Upper lobe of right lung (tissue), 1 donor: ENCODE measurements around the gene ABCD3. TPM values are rescaled to one million over a fixed set of nuclear protein-coding genes. Genes with fewer than 3 reads are reported as not detected.

Experiments used
- ATAC-seq: fragments of 200-7000 bp; cut with Tn5 transposase; one replicate; pipeline ENCODE4 v1.9.1; 2020; ENCODE audit warnings: mild to moderate bottlenecking, moderate library complexity
- DNase-seq: peaks from one replicate; pipeline ENCODE4 v3.0.0-alpha.2; 2020
- H3K27ac ChIP-seq: fragments of 200-600 bp; one replicate; pipeline ENCODE4 v1.8.0; 2022
- H3K27me3 ChIP-seq: fragments of 200-600 bp; one replicate; pipeline ENCODE4 v1.8.0; 2022; ENCODE audit warnings: mild to moderate bottlenecking
- H3K36me3 ChIP-seq: fragments of 200-600 bp; one replicate; pipeline ENCODE4 v1.8.0; 2022
- H3K4me1 ChIP-seq: fragments of 200-600 bp; one replicate; pipeline ENCODE4 v1.8.0; 2022
- H3K4me3 ChIP-seq: fragments of 200-600 bp; one replicate; pipeline ENCODE4 v1.8.0; 2022; ENCODE audit warnings: mild to moderate bottlenecking
- H3K9me3 ChIP-seq: fragments of 200-600 bp; one replicate; pipeline ENCODE4 v1.8.0; 2022
- CTCF ChIP-seq: fragments of 200-600 bp; IDR thresholded peaks from one replicate; pipeline ENCODE4 v1.8.0; 2022; ENCODE audit warnings: antibody characterized with exemption
- intact Hi-C: fragments of 100-400 bp; cut with DNase I; formaldehyde crosslinking; loops from one replicate; pipeline ENCODE4 v1.11.0; 2022
- total RNA-seq: library from RNA; stranded (reverse); fragmentation: NEBNext Ultra II Directional; extraction: Animal tissue kit (Norgen Biotek cat#: 25700); gene quantifications from one replicate; pipeline ENCODE4 v1.2.1, GENCODE V29; 2021
- donor health status: DM: no; HTN: yes; CAD: no; lungs with severe emphysema.

ABCD3 gene
- total RNA-seq, 1 donor from 2014 or later, result 50.9 TPM

DNA sequence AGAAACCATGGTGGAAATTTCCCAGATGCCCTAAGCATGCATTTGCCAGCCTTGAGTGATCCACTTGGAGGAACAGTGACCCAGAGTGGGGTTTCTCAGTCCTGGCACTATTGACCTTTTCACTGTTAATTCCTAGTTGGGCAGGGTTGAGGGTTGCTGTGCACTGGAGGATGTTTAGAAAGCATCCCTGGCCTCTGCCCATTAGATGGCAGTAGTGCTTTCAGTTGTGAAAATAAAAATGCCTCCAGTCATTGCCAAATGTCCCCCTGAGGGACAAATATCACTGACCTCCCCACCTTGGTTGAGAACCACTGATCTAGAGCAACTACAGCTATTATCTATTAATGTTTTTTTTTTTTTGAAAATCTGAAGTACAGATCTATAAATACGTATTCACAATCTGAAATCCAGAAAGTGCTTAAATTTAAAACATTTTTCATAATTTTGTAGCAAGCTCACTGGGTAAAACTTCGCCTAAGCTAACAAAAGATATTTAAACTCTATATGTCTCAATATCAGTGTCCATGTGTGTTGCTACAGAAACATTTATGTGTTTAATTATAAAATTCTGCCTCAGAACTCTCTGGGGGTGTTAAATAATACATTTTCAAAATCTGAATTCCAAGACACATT is 96.0 kb downstream of the ABCD3 start:
- Histone ChIP-seq H3K36me3 (peaks cover 24% of the 10 kb centered on the region), H3K9me3 (no peaks in the 10 kb centered on the region), H3K4me3 (no peak overlapping the region), H3K27me3 (no peaks in the 10 kb centered on the region), H3K27ac (no peak overlapping the region), H3K4me1 (no peaks in the 10 kb centered on the region)
- DNase-seq (no peak), ATAC-seq (peak; percentile 83)
- TF ChIP-seq CTCF, result peak; percentile 64
- intact Hi-C loops, result no loop called here

- H3K4me3 ChIP-seq, result no peak overlapping the region
These were observed 97.2 kb downstream of the ABCD3 start for GRCh38 chr1:94515296-94515947.

DNA sequence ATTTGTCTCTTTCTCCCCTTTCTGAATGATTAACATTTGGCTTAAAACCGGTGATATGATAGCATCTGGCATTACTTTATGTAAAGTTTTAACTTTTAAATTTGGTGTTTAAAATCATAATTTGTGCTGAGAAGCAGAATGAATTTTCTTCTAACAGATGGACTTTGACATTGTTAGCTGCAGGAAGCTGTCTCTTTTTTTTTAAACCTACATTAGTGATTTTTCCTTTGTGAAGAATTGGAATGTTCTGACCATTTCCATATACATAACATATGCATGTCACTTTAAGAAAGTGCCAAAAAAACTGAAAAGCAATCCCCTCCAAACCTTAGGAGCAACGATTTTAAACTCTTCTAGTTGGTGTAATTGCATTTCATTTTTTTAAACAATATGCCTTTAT is 101.2 kb downstream of the ABCD3 start:
- Histone ChIP-seq H3K27ac (no peak overlapping the region), H3K4me3 (no peak overlapping the region), H3K36me3 (peaks cover 27% of the 10 kb centered on the region), H3K27me3 (no peaks in the 10 kb centered on the region), H3K4me1 (no peaks in the 10 kb centered on the region), H3K9me3 (no peaks in the 10 kb centered on the region)
- ATAC-seq (no peak), DNase-seq (no peak)
- intact Hi-C loops, result no loop called here
- TF ChIP-seq CTCF, result no peak

More at GRCh38 chr1:94515296-94515947, 97.2 kb downstream of the ABCD3 start:
- peaks cover 27% of the 10 kb centered on the region for H3K36me3 ChIP-seq
- DNase-seq (no peak), ATAC-seq (no peak)
- H3K9me3 ChIP-seq, result no peaks in the 10 kb centered on the region
- no peak for TF ChIP-seq CTCF
- no peaks in the 10 kb centered on the region for H3K4me1 ChIP-seq
- intact Hi-C loops, result no loop called here
- H3K27me3 ChIP-seq, result no peaks in the 10 kb centered on the region
- no peak overlapping the region for H3K27ac ChIP-seq

GRCh38 chr1:94522304-94522703 is 104.1 kb downstream of the ABCD3 start:
- ATAC-seq (peak; percentile 66), DNase-seq (no peak)
- H3K4me1 ChIP-seq, result no peaks in the 10 kb centered on the region
- peak; percentile 50 for TF ChIP-seq CTCF
- intact Hi-C loops, result no loop called here
- no peak overlapping the region for H3K27ac ChIP-seq
- no peak overlapping the region for H3K4me3 ChIP-seq
- H3K36me3 ChIP-seq, result peaks cover 22% of the 10 kb centered on the region
- no peaks in the 10 kb centered on the region for H3K27me3 ChIP-seq
- no peaks in the 10 kb centered on the region for H3K9me3 ChIP-seq

GRCh38 chr1:94524531-94524930 is 106.3 kb downstream of the ABCD3 start:
- H3K36me3 ChIP-seq, result peaks cover 4% of the 10 kb centered on the region
- DNase-seq (no peak), ATAC-seq (peak; percentile 30)
- H3K4me1 ChIP-seq, result no peaks in the 10 kb centered on the region
- H3K4me3 ChIP-seq, result no peak overlapping the region
- TF ChIP-seq CTCF, result no peak
- no peaks in the 10 kb centered on the region for H3K27me3 ChIP-seq
- H3K27ac ChIP-seq, result no peak overlapping the region
- H3K9me3 ChIP-seq, result no peaks in the 10 kb centered on the region
- intact Hi-C loops, result no loop called here
